BJ (cell line): ENCODE measurements around the gene UBXN10. TPM values are rescaled to one million over a fixed set of nuclear protein-coding genes. Genes with fewer than 3 reads are reported as not detected.

Source experiments
- CTCF ChIA-PET: fragments of 350-600 bp; formaldehyde crosslinking; extraction: SDS; loops from one replicate; lab custom pipeline; 2021; ENCODE audit warnings: antibody characterized with exemption, inconsistent platforms; lab: Yijun Ruan, JAX
- POLR2A ChIA-PET: fragments of 300-600 bp; sonication (Branson Sonifier 250); formaldehyde crosslinking; extraction: SDS; loops from one replicate; lab custom pipeline; 2021; ENCODE audit warnings: antibody characterized with exemption; lab: Charles Lee
- DNase-seq: peaks from one replicate; pipeline ENCODE4 v3.0.0-alpha.2; 2011; ENCODE audit warnings: low read depth
- H3K27me3 ChIP-seq: 2 replicates; pipeline ENCODE4 v1.6.0; 2011; ENCODE audit warnings: low read length; ENCODE audit not compliant: control insufficient read depth, insufficient read depth
- H3K36me3 ChIP-seq: 2 replicates; pipeline ENCODE4 v1.5.1; 2011; ENCODE audit warnings: low read length; ENCODE audit not compliant: control insufficient read depth, insufficient read depth
- H3K4me3 ChIP-seq: 2 replicates; pipeline ENCODE4 v1.5.1; 2011; ENCODE audit warnings: low read depth, mild to moderate bottlenecking, control low read depth, low read length
- polyA plus RNA-seq: library from polyadenylated mRNA; depleted of rRNA; stranded (reverse); fragments of >200 nt; gene quantifications from 2 replicates; pipeline ENCODE4 v1.2.3, GENCODE V29; 2011
- TF ChIP-seq, protein P1 (sequence below): IDR thresholded peaks from 2 replicates; pipeline ENCODE4 v1.5.1; 2011; ENCODE audit warnings: low read depth, mild to moderate bottlenecking, control low read depth, inconsistent platforms, low read length, moderate library complexity; ENCODE audit not compliant: insufficient read depth

Gene UBXN10
- polyA plus RNA-seq, 1 experiment: not detected

GRCh38 chr1:20207546-20207945, 21.6 kb downstream of the UBXN10 start:
- Histone ChIP-seq H3K27me3 (peaks cover 2% of the 10 kb centered on the region), H3K4me3 (no peak overlapping the region), H3K36me3 (no peaks in the 10 kb centered on the region)
- TF ChIP-seq, protein P1, sequence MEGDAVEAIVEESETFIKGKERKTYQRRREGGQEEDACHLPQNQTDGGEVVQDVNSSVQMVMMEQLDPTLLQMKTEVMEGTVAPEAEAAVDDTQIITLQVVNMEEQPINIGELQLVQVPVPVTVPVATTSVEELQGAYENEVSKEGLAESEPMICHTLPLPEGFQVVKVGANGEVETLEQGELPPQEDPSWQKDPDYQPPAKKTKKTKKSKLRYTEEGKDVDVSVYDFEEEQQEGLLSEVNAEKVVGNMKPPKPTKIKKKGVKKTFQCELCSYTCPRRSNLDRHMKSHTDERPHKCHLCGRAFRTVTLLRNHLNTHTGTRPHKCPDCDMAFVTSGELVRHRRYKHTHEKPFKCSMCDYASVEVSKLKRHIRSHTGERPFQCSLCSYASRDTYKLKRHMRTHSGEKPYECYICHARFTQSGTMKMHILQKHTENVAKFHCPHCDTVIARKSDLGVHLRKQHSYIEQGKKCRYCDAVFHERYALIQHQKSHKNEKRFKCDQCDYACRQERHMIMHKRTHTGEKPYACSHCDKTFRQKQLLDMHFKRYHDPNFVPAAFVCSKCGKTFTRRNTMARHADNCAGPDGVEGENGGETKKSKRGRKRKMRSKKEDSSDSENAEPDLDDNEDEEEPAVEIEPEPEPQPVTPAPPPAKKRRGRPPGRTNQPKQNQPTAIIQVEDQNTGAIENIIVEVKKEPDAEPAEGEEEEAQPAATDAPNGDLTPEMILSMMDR: no peak
- ChIA-PET POLR2A (no interaction called here), CTCF (interaction anchor here (1.0 to 2.2 kb wide), 4 partner anchors 12 to 286 kb away, joined by 3 to 12 read pairs (median 6); no protein-coding TSS in a partner anchor)
- DNase-seq: no peak

DNA sequence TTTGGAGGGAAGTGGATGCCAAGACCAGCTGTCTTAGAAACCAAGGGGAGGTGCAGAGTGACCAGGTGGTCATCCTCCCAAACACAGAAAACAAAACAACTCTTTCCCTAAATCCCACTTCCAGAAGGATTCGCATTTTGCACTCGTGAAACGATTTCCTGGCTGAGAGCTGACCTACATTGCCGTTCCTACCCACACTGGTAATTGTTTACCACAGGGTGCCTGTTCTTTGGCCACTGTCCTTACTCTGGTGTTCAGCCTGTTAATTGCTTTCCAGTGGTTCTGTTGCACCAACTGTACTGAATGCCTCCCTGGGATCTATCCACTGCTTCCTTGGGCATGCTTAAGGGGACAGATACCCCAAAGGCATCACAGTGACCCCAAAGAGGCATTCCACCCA, 23.6 kb downstream of the UBXN10 start:
- CTCF ChIA-PET: interaction anchor here (0.9 to 4.7 kb wide), 2 partner anchors 10 to 14 kb away, joined by 3 to 23 read pairs; no protein-coding TSS in a partner anchor
- no peaks in the 10 kb centered on the region for H3K36me3 ChIP-seq
- no peak overlapping the region for H3K4me3 ChIP-seq
- POLR2A ChIA-PET: no interaction called here
- DNase-seq: no peak
- TF ChIP-seq, protein P1: no peak
- H3K27me3 ChIP-seq: peaks cover 2% of the 10 kb centered on the region

GRCh38 chr1:20210736-20211460, 25.0 kb downstream of the UBXN10 start:
- CTCF ChIA-PET: interaction anchor here (0.6 to 4.7 kb wide), 2 partner anchors 16 to 198 kb away, joined by 3 to 23 read pairs; no protein-coding TSS in a partner anchor
- TF ChIP-seq, protein P1: no peak
- DNase-seq: no peak
- Histone ChIP-seq H3K27me3 (peaks cover 3% of the 10 kb centered on the region), H3K4me3 (no peak overlapping the region), H3K36me3 (no peaks in the 10 kb centered on the region)
- POLR2A ChIA-PET: no interaction called here

- peaks cover 5% of the 10 kb centered on the region for H3K27me3 ChIP-seq
- TF ChIP-seq, protein P1: no peak
Observed at GRCh38 chr1:20211511-20211931, 25.6 kb downstream of the UBXN10 start.

DNA sequence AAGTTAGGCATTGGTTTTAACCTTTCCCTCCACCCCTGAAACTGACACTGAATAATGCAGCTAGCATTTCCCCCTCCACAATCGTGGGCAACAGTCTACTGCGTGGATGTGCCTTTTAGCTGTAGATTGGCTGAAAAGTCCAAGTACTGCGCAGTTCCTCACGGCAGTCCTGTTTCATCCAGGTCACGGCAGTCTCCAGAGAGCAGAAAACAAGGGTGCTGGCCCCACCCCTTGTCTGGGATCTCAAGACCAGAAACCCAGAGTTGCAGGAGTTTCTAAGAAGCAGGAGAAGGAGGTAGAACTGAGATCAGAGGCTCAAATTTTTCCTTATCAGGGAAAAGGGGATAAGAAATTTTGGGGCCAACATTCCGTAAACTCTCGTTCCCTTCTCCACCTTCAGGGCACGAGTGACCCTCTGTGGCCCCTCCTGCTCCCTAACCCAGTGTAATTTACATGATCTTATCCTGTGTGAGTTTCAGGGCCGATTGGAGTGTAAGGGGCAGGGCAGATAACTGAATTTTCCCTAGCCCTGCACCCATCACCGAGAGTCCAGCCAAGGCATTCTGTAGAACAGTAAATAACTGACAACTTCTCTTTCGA, 26.3 kb downstream of the UBXN10 start:
- Histone ChIP-seq H3K36me3 (no peaks in the 10 kb centered on the region), H3K4me3 (no peak overlapping the region), H3K27me3 (peaks cover 5% of the 10 kb centered on the region)
- ChIA-PET CTCF (interaction anchor here (1.2 to 4.7 kb wide), 11 partner anchors 7 to 282 kb away, joined by 5 to 23 read pairs (median 9); no protein-coding TSS in a partner anchor), POLR2A (no interaction called here)
- no peak for DNase-seq
- TF ChIP-seq, protein P1: no peak

More at GRCh38 chr1:20211511-20211931, 25.6 kb downstream of the UBXN10 start:
- CTCF ChIA-PET: interaction anchor here (1.9 to 4.7 kb wide), 4 partner anchors 8 to 33 kb away, joined by 7 to 23 read pairs (median 10); no protein-coding TSS in a partner anchor
- POLR2A ChIA-PET: no interaction called here
- Histone ChIP-seq H3K36me3 (no peaks in the 10 kb centered on the region), H3K4me3 (no peak overlapping the region)
- no peak for DNase-seq
